Measurements from ENCODE around the gene TMEM91.
"Not testable (repeated sequence)": the region's sequence is repeated elsewhere in the genome, so short reads cannot be mapped to it uniquely, and the experiment has no call there.

The TMEM91 gene

DNA sequence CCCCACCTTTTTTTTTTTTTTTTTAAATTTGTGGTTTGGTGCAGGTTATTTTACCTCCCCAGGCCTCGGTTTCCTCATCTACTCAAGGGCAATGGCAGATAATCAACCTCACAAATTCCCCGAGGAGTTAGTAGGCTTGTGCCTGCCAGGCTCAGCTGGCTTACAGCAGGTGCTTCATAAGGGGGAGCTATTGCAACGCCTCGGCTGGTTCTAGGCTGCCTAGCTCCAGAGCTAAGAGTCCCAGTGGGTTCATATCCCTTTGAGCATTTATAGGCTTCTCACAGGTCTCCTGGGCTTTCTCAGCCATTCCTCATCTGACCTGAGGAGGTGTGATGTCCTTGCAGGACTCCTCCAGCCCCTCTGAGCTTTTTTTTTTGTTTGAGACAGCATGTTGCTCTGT, 31.9 kb downstream of the TMEM91 start:
- H3K4me3 ChIP-seq (ENCODE audit: control insufficient read depth, low read depth, low read length), result no peak overlapping the region
- no peak for DNase-seq (ENCODE audit: low read depth)
- TF ChIP-seq, protein P1, sequence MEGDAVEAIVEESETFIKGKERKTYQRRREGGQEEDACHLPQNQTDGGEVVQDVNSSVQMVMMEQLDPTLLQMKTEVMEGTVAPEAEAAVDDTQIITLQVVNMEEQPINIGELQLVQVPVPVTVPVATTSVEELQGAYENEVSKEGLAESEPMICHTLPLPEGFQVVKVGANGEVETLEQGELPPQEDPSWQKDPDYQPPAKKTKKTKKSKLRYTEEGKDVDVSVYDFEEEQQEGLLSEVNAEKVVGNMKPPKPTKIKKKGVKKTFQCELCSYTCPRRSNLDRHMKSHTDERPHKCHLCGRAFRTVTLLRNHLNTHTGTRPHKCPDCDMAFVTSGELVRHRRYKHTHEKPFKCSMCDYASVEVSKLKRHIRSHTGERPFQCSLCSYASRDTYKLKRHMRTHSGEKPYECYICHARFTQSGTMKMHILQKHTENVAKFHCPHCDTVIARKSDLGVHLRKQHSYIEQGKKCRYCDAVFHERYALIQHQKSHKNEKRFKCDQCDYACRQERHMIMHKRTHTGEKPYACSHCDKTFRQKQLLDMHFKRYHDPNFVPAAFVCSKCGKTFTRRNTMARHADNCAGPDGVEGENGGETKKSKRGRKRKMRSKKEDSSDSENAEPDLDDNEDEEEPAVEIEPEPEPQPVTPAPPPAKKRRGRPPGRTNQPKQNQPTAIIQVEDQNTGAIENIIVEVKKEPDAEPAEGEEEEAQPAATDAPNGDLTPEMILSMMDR (IDR thresholded peaks at IDR 0.05; ENCODE audit: control insufficient read depth, insufficient read depth, low read depth, low read length, missing control alignments), result no peak

DNA sequence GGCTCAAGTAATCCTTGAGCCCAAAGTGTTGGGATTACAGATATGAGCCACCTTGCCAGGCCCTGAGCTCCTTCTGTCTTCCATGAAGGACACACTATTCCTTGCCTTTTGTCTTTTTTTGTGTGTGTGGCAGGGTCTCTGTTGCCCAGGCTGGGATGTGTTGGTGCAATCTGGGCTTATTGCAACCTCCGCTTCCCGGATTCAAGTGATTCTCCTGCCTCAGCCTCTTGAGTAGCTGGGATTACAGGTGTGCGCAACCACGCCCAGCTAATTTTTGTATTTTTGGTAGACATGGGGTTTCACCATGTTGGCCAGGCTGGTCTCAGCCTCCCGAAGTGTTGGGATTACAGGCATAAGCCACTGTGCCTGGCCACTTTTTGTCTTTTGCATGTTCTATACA, 32.5 kb downstream of the TMEM91 start:
- not testable (repeated sequence) for DNase-seq (ENCODE audit: low read depth); H3K4me3 ChIP-seq (ENCODE audit: control insufficient read depth, low read depth, low read length)

DNA sequence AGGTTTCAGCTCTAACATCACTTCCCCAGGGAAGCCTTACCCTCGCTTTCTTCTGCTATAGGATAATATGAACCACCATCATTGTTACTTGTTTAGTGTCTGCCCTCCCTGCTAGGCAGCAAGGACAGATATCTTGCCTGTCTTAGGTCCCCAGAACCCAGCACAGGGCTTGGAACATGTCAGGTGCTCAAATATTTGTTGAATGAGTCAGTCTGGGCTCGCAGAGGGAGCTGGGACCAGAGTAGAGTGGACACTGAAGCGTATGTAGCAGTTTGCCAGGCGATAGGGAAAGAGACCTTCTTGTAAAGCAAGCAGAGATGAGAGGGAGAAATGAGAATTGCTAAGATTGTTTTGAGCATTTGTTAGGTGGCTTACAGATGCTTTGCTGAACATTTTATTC, 33.0 kb downstream of the TMEM91 start:
- DNase-seq (ENCODE audit: low read depth), result no peak
- no peak overlapping the region for H3K4me3 ChIP-seq (ENCODE audit: control insufficient read depth, low read depth, low read length)
- TF ChIP-seq, protein P1 (IDR thresholded peaks at IDR 0.05; ENCODE audit: control insufficient read depth, insufficient read depth, low read depth, low read length, missing control alignments), result no peak

DNA sequence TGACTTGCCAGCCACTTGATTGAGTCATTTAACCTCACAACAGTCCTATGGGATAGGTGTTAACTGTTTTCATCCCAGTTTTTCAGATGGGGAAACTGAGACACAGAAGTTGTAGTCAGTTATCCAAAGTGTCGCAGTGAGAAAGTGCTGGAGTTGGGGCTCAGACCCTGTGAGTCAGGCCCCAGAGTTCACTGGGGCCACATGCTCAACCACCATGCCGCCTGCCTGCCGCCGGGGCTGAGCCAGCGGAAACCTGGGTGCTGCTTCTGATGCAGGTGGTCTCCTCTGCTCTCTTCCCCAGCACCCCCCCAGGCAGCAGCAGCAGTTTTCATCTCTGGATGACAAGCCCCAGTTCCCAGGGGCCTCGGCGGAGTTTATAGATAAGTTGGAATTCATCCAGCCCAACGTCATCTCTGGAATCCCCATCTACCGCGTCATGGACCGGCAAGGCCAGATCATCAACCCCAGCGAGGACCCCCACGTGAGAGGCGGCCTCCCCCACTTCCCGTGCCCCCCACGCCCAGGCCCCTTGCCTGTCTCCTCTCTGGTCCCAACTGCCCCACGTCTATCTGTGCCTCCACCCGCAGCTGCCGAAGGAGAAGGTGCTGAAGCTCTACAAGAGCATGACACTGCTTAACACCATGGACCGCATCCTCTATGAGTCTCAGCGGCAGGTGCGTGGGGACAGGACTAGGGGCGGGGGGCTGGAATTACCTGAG, 34.2 kb downstream of the TMEM91 start:
- no peak for DNase-seq (ENCODE audit: low read depth)
- TF ChIP-seq, protein P1 (IDR thresholded peaks at IDR 0.05; ENCODE audit: control insufficient read depth, insufficient read depth, low read depth, low read length, missing control alignments), result no peak
- H3K4me3 ChIP-seq (ENCODE audit: control insufficient read depth, low read depth, low read length), result no peak overlapping the region

DNA sequence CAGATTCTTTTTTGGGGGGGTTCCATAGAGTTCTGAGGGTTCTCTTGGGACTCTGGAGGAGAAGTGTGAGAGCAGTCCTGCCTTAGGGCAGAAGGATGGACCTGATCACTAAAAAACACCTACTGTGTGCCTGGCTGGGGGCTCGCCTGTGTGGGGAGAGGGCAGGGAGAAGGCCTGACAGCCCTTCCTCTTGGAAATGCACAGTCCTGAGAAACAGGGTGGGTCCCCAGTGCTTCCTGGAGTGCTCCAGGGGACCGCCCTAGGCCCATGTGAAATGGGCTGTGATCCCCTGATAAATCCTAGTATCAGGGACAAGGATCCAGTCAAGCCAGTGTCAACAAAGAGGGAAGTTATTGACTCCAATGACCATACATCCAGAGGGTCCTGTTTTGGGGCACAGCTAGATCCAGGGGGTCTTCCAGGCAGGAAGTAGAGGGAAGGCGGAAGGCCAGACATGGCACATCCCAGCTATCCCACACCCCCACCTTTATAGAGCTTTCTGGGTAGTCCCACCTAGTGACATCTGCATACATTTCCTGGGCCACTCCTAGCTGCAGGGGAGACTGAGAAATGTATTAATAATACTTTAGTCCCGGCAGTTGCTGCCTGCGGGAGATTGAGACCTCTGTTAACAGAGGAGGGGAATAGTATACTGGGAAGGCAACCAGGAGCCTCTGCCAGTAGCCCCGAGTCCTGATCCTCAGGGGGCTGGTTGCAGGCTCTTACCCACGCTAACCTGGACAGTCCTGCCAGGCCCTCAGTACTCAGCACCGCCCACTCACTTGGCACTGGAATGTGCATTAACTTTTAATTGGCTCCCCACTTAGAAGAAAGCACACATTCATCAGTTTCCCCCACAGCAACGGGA, 35.0 kb downstream of the TMEM91 start:
- no peak overlapping the region for H3K4me3 ChIP-seq (ENCODE audit: control insufficient read depth, low read depth, low read length)
- no peak for DNase-seq (ENCODE audit: low read depth)
- TF ChIP-seq, protein P1 (IDR thresholded peaks at IDR 0.05; ENCODE audit: control insufficient read depth, insufficient read depth, low read depth, low read length, missing control alignments), result no peak

DNA sequence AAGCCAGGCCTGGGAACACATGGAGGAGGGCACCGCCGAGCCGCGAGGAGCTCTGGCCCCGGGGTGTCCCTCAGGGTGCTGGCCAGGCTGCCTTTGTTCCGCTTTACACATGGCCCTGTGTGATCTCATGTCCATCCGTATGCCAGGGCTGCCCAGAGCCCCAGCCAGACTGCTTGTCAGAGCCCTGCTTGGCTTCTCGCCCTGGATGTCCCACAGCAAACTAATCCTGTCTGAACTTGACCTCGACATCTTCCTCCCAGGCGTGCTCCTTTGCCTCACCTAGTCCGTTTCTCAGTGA, 35.6 kb downstream of the TMEM91 start:
- no peak overlapping the region for H3K4me3 ChIP-seq (ENCODE audit: control insufficient read depth, low read depth, low read length)
- TF ChIP-seq, protein P1 (IDR thresholded peaks at IDR 0.05; ENCODE audit: control insufficient read depth, insufficient read depth, low read depth, low read length, missing control alignments), result no peak
- no peak for DNase-seq (ENCODE audit: low read depth)

DNA sequence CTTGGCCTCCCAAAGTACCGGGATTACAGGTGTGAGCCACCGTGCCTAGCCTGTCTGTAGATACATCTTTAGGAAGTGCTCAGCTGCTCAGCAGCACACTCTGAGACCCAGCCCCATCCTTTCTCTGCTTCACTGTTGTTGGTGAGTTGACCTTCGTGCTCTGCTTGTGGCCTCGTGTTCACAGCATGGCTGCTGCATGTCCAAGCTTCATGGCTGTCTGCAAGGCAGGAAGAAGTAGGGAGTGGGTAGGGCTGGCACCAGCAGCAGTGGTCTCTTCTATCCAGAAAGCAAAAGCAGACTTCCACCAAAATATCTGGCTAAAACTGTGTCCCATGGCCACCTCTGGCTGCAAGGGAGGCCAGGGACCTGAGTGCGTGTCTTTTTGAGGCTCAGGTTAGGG, 36.6 kb downstream of the TMEM91 start:
- H3K4me3 ChIP-seq (ENCODE audit: control insufficient read depth, low read depth, low read length), result no peak overlapping the region
- TF ChIP-seq, protein P1 (IDR thresholded peaks at IDR 0.05; ENCODE audit: control insufficient read depth, insufficient read depth, low read depth, low read length, missing control alignments), result no peak
- DNase-seq (ENCODE audit: low read depth), result no peak

Data from AG09309 (cell line).